ENCODE results near the gene C2.
"Not testable (repeated sequence)": the region's sequence is repeated elsewhere in the genome, so short reads cannot be mapped to it uniquely, and the experiment has no call there.

Gene C2

GRCh38 chr6:31961616-31962015 is 34.1 kb downstream of the C2 start:
- DNase-seq, result no peak

GRCh38 chr6:31963921-31964320 is 36.4 kb downstream of the C2 start:
- DNase-seq, result no peak

GRCh38 chr6:31965700-31966099 is 38.2 kb downstream of the C2 start:
- no peak for DNase-seq

GRCh38 chr6:31966506-31966905 is 39.0 kb downstream of the C2 start:
- no peak for DNase-seq

GRCh38 chr6:31966997-31967925 is 39.7 kb downstream of the C2 start:
- DNase-seq, result no peak

GRCh38 chr6:31967926-31968320 is 40.4 kb downstream of the C2 start:
- no peak for DNase-seq

GRCh38 chr6:31968326-31968725 is 40.8 kb downstream of the C2 start:
- no peak for DNase-seq

- no peak for DNase-seq
Observed at GRCh38 chr6:31968791-31969711, 41.5 kb downstream of the C2 start.

GRCh38 chr6:31969712-31970603 is 42.4 kb downstream of the C2 start:
- DNase-seq, result no peak

GRCh38 chr6:31970604-31971271 is 43.2 kb downstream of the C2 start:
- DNase-seq, result no peak

GRCh38 chr6:31971279-31971992 is 43.9 kb downstream of the C2 start:
- no peak for DNase-seq

- peak; percentile 98 for DNase-seq
Observed at GRCh38 chr6:31971993-31972708, 44.6 kb downstream of the C2 start, which contains the start of gene DXO. TSS of gene DXO (minus strand) at chr6:31972138. CDS start at chr6:31971675, 463 bp downstream.

- DNase-seq, result no peak
Observed at GRCh38 chr6:31972709-31973350, 45.3 kb downstream of the C2 start.

- DNase-seq, result not testable (repeated sequence)
Observed at GRCh38 chr6:31976065-31976464, 48.5 kb downstream of the C2 start.

- no peak for DNase-seq
Observed at GRCh38 chr6:31977816-31978431, 50.4 kb downstream of the C2 start.

GRCh38 chr6:31978831-31979230 is 51.3 kb downstream of the C2 start:
- no peak for DNase-seq

GRCh38 chr6:31979238-31979898 is 51.9 kb downstream of the C2 start:
- no peak for DNase-seq

GRCh38 chr6:31980195-31980876 is 52.8 kb downstream of the C2 start:
- DNase-seq, result not testable (repeated sequence)
